DMS153 (cell line): ENCODE measurements around the gene TAMALIN.

Experiments
- DNase-seq: peaks from one replicate; lab custom pipeline; 2025; lab: John Stamatoyannopoulos, UW

Gene TAMALIN

DNA sequence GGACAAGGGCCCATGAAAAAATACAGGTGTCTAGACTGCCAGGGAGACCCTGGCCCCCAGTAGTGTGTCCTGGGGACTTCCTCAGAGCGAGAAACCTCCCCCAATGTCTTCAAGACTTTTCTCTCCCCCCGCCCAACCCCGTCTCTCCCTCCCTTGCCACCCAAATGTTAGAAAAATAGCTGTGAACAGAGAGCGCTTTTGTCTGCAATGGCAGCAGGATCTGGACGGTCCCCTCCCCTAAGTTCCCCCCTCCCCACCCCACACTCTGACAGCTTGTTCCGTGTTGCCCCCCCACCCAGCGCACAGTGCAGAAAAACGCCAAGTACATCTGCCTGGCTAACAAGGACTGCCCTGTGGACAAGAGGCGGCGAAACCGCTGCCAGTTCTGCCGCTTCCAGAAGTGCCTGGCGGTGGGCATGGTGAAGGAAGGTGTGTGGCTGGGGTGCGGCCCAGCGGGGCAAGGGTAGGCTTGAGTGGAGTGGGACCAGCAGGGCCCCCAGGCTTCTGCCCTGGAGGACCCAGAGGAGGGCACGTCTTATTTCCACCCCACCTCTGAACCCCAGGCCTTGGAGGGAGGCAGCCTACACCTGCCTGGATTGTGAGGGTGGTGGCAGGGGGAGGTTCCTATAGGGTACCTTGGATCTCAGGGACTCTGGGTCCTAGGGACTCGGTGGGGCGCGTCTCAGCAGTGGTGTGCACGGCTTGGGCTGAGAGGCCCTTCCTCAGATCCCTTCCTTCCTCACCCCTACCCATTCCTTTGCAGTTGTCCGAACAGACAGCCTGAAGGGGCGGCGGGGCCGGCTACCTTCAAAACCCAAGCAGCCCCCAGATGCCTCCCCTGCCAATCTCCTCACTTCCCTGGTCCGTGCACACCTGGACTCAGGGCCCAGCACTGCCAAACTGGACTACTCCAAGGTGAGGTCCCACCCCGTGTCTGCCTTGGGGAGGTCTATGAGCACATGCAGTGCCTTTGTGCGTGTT is 49.3 kb downstream of the TAMALIN start:
- DNase-seq = no peak

DNA sequence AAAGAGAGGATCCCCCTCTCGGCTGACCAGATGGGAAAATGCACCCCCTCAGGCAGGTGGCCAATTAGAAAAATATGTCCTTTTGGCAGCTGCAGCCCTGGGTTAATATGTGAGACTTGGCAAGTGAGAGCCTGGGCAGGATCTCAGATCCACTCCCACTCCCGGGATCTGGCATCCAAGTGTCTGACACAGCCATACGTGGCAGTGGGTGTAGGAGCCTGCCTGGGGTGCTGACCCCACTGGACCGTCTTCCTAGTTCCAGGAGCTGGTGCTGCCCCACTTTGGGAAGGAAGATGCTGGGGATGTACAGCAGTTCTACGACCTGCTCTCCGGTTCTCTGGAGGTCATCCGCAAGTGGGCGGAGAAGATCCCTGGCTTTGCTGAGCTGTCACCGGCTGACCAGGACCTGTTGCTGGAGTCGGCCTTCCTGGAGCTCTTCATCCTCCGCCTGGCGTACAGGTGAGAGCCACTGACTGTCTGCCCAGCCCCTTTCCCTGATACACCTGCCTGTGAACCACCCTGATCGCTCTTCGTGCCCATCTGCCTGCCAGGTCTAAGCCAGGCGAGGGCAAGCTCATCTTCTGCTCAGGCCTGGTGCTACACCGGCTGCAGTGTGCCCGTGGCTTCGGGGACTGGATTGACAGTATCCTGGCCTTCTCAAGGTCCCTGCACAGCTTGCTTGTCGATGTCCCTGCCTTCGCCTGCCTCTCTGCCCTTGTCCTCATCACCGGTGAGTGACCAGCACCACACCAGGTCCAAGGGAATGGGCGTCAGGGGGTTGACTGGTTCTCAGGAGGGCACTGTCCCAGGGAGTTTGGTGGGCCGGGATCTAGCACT is 50.3 kb downstream of the TAMALIN start:
- DNase-seq = no peak

DNA sequence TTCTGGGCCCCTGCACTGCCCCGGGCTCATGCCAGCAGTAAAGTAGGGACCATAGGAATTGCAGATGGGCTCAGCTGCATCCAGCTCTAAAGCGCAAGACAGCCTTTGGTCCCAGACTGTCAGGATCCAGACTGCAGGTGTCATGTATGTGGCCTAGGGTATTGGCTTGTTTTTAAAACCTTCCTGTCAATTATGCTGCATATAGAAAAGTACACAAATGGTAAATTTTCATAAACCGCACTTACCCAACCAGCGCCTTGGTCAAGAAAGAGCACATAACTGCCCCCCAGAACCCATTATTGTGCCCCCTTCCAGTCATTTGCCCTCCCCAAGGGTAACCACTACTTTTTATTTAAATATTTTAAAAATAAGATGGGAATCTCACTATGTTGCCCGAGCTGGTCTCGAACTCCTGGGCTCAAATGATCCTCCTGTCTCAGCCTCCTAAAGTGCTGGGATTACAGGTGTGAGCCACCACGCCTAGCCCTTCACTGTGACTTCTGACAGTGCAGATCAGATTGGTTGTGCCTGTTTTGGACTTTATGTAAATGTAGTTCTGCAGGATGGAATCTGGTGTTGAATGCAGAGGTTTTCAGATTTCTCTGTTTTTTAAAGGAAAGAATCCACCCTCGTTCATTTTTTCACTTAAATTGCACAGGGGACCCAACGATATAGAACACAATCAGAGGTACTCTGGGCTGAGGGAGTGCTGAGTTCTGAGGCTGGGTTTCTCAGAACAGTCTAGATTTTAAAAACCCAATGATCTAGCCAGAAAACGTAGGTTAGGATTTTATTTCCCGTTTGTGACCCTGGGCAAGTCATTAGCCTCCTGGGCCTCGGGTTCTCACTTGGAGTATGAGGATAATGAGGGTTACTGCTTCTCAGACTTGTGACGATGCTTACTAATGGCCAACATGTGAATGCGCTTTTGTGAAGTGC is 51.2 kb downstream of the TAMALIN start:
- DNase-seq = no peak

DNA sequence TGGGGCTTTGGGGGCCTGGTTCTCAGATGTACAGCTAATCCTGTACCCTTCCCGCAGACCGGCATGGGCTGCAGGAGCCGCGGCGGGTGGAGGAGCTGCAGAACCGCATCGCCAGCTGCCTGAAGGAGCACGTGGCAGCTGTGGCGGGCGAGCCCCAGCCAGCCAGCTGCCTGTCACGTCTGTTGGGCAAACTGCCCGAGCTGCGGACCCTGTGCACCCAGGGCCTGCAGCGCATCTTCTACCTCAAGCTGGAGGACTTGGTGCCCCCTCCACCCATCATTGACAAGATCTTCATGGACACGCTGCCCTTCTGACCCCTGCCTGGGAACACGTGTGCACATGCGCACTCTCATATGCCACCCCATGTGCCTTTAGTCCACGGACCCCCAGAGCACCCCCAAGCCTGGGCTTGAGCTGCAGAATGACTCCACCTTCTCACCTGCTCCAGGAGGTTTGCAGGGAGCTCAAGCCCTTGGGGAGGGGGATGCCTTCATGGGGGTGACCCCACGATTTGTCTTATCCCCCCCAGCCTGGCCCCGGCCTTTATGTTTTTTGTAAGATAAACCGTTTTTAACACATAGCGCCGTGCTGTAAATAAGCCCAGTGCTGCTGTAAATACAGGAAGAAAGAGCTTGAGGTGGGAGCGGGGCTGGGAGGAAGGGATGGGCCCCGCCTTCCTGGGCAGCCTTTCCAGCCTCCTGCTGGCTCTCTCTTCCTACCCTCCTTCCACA is 52.0 kb downstream of the TAMALIN start:
- DNase-seq = no peak

DNA sequence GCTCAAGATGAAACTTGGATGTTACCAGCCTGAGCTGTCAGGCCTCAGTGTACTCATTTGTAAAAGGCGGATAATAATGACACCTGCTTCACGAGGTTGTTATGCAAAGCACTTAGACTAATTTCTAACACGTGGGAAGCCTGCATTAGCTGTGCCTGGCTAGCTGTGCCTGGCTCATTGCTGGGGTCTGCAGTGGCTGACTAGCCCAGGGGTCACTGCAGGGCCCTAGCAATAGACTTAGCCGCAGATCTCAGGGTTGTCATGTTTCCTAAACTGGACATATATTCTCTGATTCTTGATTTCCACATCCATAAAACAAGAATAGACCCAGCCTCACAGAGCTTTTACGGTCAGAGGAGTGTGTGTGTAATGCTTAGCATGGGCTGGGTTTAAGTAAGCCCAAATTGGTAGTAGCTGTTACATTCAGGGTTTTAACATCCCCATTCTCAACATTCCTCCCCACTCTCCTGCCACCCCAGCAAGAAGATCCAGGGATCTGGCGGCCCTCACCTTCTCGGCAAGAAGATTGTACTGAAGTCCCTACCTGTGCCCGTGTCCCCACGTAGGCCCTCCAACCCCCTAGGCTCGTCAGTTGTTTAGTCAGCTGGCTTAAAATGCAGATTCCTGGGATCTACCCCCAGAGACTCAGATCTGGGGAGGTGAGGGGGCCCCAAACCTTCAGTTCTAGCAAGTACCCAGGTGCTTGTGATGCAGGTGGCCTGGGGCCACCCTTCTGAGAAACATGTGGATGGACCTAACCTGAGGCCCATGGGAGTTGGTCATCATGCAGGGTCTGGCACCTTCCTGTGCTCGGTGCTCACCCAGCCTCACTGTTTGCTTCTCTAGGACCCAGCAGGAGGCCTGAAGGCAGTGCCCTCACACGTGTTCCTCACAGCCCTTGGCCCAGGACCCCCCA is 53.1 kb downstream of the TAMALIN start:
- no peak for DNase-seq

DNA sequence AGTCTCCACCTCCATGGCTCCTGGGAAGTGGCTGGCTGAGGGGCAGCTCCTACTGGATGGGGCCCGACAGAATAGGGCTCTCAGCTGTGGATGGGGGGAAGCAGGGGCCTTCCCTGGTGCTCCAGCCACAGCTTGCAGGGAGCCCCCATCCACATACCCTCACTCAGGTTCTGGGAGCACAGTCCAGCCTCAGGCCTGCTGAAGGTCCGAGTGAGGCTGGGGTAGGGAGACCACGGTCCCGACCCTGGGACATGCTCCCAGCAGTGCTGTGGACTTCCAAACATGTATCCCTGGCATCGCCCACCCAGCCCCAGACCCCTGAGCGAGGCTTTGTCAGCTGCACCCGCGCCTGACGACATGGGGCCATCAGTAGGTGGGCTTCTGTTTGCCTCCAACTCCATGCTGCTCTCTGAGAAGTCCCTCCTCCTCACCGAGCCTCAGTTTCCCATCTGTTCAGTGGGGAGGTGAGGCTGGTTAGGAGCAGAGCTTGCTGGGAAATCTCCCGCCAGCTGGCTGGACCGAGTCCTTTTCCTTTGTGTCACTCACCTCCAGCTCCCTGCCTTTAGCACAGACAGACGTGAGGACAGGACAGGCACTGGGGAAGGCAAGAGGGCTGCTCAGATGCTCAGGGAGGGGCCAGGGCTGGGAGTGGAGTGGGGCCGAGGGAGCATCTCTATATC is 53.9 kb downstream of the TAMALIN start:
- DNase-seq = no peak

DNA sequence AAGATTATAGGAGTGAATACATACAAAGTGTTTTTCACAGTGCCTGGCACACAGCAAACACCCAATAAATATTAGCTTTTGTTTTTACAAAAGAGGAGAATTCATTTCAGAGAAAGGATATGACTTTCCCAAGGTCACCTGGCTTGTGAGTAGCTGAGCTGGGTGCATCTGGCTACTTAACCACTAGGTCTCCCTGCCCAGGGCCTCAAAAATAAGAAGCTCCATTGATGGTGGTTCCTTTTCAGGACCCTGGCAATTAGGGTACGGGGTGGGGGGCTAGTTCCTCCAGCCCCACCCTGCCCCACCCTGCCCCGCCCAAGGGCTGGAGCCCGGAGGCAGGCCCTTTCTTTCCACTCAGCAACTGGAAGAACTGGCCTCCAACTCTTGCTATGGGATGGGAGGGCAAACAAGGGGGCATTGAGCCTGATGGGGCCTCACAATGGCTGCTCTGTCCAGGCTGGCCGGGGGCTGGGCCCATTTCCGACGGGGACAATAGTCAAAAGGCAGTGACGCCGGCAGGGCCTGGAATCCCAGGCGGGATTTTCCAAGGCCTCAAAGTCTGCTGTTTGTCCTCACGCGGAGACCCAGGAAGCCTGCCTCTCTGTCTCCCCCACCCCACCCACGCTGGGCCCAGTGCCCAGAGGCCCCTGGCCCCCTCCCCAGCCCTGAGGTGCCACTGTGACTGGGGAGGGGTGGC is 54.9 kb downstream of the TAMALIN start:
- DNase-seq = no peak

DNA sequence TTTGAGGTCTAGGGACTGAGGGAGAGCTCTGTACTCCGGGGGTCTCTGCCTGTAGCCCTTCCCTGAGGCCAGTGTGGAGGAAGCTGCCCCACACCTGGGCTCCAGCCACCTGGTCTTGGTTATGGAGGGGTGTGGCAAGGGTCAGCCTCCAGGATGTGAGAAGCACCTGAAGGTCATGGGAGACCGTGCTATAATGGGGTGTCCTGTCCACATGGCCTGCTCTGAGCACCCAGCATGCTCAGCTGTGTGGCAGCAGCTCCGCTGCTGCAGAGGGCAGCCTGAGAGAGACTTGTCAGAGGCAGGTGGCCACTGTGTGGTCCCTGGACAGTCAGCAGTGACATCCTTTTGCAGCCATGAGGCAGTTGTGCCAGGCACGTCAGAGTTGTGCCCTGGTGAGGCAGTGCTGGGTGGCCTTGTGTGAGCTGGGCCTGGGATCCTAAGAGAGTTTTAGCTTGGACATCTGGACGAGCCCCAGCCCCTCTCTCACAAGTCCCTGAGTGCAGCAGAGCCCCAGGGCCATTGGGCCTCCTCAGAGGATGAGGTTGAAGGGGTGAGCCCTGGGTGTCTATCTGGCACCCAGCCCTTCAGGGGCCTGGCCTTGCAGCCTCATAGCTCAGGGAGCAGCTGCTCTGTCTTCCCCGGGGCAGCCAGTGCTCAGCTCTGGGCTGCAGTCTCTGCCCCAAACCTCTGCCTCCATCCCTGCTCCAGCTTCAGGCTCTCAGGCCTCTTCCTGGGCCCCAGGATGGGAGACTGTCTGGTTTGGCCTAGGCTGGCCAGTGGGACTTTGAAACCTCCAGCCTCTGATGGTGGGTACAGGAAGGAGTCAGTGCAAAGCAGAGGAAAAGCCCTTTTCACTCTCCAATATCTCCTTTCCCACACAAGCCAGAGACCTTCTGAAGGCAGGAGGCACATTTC is 55.7 kb downstream of the TAMALIN start:
- DNase-seq = no peak

DNA sequence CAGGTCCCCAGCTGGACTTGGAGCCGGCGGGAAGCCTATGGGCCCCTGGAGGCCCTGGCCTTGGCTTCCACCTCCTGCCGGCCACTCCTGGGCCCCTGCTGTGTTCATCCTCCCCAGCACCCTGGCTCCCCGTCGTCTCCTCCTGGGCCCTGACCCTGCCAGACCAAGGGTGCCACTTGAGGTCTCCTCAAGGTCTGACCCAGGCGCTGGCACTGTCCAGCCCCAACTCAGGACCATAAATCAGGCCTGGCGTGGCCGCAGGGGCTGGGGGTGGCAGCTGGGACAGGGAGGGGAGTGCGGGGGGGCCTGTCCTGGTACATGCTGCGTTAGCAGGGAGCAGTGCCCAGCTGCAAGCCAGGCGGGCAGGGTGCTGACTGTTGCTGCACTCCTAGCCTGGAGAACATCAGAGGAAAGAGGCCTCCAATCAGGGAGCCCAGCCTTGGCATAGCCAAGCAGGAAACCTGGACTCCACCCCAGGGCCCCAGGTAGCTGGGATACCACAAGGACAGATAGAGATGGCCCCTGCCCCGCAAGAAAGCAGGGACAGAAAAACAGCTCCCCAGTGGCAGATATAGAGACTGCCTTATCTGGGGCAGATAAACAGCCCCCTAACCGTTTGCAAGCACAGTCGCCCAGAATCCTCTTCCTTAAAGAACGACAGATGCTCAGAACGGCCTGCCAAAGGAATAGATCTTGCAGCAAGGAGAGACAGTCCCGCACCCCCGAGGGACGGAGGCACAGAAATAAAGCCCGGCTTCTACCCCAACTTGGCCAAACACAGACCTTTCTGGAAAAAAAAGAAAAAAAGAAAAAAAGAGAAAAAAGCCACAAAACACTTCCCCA is 56.6 kb downstream of the TAMALIN start:
- DNase-seq = no peak

DNA sequence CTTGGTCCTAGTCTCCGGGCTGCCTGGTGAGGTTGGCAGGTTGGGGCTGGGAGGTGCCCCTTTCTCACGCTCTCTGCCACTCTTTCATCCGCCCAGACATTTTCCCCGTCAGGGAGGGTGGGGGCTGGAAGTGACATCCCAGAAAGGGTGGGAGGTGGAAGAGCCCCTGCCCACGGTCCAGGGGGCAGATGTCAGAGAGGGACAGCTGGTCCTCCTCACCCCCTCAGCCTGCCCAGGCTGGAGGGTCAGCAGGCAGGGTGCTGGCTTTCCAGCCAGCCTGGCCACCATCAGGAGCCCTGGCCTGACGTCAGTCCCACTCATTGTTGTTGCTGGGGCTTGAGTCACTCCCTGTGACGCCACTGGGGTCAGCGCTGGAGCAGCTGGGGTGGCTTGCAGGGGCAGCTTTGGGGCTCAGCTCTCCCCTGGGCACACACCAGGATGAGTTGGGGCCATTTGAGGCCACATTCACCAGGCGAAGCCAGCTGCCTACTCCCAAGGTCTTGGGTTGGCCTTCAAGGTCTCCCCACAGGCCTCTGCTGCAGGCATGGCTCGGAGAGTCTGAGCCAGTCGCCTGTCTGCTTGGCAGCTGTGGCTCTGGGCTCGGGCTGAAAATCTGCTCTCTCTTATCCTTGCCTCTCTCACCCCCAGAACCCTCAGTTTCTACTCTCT is 57.4 kb downstream of the TAMALIN start:
- DNase-seq = no peak
